ENCODE measurements around the gene TAAR5.
"Not testable (repeated sequence)": the region's sequence is repeated elsewhere in the genome, so short reads cannot be mapped to it uniquely, and the experiment has no call there.

TAAR5 gene

DNA sequence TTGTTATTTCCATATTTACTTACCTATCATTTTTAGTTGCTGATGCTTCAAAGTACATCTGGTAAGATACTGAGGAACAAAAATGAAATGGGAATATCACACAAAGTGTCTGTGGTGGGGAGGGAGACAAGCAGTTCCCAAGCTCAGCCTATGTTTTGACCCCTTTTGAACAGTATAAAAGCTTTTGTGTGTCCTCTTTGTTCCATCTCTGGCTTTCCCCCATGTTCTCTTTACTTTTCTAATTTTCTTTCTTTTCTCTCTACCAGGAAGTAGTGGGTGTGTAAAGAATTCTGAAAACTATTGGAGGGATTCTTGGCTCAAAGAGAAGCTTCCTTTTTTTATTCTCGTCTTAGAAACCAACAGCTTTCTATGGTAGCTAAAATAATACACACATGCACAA is 27.1 kb upstream of the TAAR5 start:
- FAIRE-seq (no peak), DNase-seq (ENCODE audit: insufficient read length, low spot score) (no peak)
- TF ChIP-seq, protein P1, sequence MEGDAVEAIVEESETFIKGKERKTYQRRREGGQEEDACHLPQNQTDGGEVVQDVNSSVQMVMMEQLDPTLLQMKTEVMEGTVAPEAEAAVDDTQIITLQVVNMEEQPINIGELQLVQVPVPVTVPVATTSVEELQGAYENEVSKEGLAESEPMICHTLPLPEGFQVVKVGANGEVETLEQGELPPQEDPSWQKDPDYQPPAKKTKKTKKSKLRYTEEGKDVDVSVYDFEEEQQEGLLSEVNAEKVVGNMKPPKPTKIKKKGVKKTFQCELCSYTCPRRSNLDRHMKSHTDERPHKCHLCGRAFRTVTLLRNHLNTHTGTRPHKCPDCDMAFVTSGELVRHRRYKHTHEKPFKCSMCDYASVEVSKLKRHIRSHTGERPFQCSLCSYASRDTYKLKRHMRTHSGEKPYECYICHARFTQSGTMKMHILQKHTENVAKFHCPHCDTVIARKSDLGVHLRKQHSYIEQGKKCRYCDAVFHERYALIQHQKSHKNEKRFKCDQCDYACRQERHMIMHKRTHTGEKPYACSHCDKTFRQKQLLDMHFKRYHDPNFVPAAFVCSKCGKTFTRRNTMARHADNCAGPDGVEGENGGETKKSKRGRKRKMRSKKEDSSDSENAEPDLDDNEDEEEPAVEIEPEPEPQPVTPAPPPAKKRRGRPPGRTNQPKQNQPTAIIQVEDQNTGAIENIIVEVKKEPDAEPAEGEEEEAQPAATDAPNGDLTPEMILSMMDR (IDR thresholded peaks at IDR 0.05; ENCODE audit: insufficient read depth, missing control alignments): no peak

DNA sequence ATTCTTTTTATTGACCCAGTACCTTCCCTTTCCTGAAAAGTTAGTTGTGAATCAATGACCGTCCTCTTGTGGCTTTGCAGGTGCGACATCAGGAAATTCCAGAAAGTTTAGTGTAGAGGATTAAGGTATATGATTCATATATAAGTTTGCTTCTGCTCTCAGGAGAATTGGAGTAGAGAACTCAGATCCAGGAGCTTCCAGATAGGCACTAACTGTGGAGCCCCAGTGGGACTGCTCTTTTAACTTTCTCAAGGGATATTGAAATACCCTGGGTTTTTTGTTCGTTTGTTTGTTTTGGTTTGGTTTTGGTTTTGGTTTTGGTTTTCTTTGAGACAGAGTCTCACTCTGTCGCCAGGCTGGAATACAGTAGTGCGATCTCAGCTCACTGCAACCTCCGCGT is 25.0 kb upstream of the TAAR5 start:
- TF ChIP-seq, protein P1 (IDR thresholded peaks at IDR 0.05; ENCODE audit: insufficient read depth, missing control alignments): no peak
- no peak for FAIRE-seq
- DNase-seq (ENCODE audit: insufficient read length, low spot score): no peak

DNA sequence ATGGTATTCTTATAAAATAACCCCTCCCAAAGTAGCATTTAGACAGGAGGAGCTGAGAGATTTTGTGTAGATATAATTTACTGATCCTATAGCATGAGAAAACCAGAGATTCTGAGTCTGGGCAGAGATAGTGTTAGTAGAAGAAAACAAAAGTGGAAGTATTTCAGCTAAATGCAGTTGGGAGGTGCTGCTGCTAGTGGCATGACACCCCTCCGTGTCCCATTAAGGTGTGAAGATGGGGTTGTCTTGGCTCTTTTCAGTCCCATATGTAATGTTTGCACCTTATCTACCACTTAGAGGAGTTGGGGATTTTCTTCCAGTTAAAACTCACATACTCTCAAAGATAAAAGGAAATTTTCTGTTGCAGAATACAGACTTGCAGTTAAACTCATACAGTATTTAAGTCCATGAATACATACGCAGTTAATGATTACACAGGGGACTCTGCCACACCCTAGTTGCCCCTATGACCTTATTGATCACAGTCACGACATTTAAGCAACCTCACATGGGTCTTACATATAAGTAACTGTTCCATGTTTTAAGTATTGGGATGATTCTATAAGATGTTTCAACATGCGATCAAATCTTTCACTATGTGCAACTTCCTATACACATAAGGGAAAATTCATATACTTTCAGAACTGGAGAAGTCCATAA is 23.0 kb upstream of the TAAR5 start:
- no peak for FAIRE-seq
- TF ChIP-seq, protein P1 (IDR thresholded peaks at IDR 0.05; ENCODE audit: insufficient read depth, missing control alignments): no peak
- DNase-seq (ENCODE audit: insufficient read length, low spot score): no peak

DNA sequence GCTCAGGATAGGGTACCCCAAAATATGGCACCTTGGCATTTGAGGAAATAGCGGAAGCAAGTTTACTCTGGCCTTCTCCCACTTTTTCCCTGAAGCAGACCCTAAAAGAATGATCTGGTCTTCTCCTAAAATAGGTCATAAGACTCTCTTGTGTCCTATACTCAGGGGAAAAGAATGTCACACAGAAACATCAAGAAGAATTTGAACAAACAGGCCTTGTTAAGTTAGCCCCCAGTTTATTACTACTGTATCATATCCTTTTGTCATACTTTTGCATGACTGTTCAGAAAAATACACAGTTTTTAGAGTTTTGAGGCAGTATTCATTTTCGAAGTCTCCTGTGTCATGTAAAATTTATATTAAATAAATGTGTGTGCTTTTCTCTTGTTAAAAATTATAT is 22.1 kb upstream of the TAAR5 start:
- TF ChIP-seq, protein P1 (IDR thresholded peaks at IDR 0.05; ENCODE audit: insufficient read depth, missing control alignments): no peak
- no peak for DNase-seq (ENCODE audit: insufficient read length, low spot score)
- no peak for FAIRE-seq

DNA sequence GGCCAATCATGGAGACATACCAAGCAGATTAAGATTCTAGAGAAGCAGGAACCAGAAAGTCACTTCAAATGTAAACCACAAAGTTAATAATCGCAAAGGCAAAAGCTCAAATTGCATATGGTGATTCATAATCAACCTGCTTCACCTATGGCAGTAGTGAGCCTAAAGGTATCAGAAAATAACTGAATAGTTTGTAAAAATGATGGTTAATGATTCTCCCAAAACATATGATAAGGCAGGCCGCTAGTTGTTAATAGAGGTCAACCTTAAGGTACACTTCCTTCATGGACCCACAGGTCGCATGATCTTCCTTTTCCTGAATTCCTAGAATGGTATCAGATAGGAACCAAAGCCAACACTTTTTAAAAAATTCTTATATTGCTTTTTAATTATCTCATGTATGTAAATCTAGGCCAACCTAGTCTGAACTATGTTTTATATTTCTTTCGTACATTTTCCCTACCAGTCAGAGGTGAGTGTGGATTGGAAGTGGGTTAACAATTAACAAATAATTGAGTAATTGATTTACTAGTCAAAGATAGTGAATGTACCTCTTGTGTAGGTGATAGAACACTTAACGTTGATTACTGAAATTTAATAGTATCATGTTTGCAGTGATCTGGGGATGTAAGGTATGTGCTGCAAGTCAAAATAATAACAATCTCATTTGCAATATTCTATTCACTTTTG is 18.1 kb upstream of the TAAR5 start:
- DNase-seq (ENCODE audit: insufficient read length, low spot score): no peak
- TF ChIP-seq, protein P1 (IDR thresholded peaks at IDR 0.05; ENCODE audit: insufficient read depth, missing control alignments): no peak
- no peak for FAIRE-seq

DNA sequence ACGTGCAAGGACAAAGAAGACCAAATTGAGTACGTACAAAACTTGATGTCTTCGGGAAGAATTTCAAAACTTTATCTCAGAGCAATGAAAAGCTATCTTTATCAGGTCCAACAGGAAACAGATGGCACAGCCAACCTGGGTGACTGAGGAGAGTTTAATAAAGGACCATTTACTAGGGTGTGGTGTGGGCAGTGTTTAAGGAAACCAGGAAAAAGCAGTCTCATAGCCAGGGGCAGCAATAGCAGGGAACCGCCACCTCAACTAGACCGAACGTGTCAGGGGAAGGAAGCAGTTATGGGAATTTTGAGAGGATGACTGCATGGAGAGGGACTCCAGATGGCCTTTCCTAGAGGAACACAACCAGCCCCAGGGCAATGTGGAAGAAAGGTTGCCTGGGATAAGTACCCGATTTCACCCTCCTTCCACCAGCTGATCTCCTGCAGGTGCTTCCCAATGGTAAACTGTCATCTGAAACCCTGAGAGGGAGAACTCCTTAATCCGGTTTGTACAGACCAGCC is 15.2 kb upstream of the TAAR5 start:
- no peak for DNase-seq (ENCODE audit: insufficient read length, low spot score)
- TF ChIP-seq, protein P1 (IDR thresholded peaks at IDR 0.05; ENCODE audit: insufficient read depth, missing control alignments): no peak
- no peak for FAIRE-seq

DNA sequence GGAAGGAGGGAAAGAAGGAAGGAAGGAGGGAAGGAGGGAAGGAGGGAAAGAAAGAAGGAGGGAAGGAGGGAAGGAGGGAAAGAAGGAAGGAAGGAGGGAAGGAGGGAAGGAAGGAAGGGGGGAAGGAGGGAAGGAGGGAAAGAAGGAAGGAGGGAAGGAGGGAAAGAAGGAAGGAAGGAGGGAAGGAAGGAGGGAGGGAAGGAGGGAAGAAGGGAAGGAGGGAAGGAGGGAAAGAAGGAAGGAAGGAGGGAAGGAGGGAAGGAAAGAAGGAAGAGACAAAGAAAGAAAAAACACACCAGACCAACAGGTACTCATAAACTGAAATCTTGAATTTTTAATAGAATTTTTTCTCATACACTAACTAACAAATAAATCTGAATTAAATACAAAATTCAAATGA is 11.4 kb upstream of the TAAR5 start:
- DNase-seq (ENCODE audit: insufficient read length, low spot score); FAIRE-seq: not testable (repeated sequence)

Measured in D721Med (cell line).